Measurements from ENCODE around the gene TMEM154. TPM values are rescaled to one million over a fixed set of nuclear protein-coding genes. Genes with fewer than 3 reads are reported as not detected.

The TMEM154 gene
- total and polyA plus RNA-seq, 11 donors = 0.27 to 8.0 (median 1.6) TPM

DNA sequence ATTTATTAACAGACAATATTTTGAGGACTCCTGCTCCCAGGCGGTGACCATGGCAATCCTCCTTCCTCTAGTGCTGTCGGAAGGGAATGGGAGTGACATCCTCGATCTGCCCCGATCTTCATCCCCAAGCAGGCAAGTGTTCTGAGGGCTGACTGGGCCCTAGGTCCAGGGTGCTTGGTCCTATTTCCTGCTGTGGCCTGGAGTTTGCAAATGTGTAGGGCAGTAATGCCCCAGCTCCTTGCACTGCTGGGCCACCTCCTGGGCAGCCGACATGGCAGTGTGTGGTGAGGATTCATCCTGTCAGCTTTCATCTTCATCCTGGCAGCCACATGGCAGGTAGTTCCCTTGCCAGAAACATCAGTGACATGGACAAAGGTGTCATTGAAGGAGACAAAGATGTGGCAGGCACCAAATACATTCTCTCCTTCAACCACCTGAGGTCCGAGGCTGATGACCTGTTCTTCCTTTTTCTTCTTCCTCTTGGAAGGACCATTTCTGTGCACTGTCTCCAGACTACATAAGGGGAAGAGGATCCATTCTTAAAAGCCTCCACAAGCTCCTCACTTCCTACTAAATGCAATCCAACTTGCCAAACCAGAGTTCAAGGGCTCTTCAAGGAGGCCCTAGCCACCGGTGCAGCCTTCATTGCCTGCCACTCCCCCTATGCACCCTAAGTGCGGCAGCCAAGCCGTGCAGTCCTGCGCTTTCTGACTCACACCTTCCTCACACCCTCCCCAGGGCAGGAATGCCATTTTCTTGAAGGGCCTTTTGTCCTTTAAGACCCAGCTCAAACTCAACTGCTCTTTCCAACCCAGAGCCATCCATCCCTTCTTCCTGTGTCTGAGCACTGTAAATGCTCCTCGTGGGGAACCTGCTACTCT lies 65.7 kb downstream of the TMEM154 start:
- WGBS, 4 donors = 83 to 85% (median 84%) methylated on average over 11 of the region's 11 CpGs
- intact Hi-C loops (cut with DNase I) = no loop called here
- H3K27ac ChIP-seq = no peak overlapping the region
- TF ChIP-seq, protein P1, sequence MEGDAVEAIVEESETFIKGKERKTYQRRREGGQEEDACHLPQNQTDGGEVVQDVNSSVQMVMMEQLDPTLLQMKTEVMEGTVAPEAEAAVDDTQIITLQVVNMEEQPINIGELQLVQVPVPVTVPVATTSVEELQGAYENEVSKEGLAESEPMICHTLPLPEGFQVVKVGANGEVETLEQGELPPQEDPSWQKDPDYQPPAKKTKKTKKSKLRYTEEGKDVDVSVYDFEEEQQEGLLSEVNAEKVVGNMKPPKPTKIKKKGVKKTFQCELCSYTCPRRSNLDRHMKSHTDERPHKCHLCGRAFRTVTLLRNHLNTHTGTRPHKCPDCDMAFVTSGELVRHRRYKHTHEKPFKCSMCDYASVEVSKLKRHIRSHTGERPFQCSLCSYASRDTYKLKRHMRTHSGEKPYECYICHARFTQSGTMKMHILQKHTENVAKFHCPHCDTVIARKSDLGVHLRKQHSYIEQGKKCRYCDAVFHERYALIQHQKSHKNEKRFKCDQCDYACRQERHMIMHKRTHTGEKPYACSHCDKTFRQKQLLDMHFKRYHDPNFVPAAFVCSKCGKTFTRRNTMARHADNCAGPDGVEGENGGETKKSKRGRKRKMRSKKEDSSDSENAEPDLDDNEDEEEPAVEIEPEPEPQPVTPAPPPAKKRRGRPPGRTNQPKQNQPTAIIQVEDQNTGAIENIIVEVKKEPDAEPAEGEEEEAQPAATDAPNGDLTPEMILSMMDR (IDR thresholded peaks at IDR 0.05) = no peak
- TF ChIP-seq POLR2A (IDR thresholded peaks at IDR 0.05) = no peak
- no peak for DNase-seq
- no peak for ATAC-seq
- H3K4me3 ChIP-seq = no peak overlapping the region
- no peaks in the 10 kb centered on the region for H3K9me3 ChIP-seq
- no peaks in the 10 kb centered on the region for H3K36me3 ChIP-seq
- H3K4me1 ChIP-seq = no peaks in the 10 kb centered on the region
- H3K27me3 ChIP-seq = peaks cover 0 to 15% (median 0%) of the 10 kb centered on the region in 9 donors

- Histone ChIP-seq H3K4me3 (no peak overlapping the region), H3K4me1 (no peaks in the 10 kb centered on the region), H3K27me3 (peaks cover 0 to 15% (median 0%) of the 10 kb centered on the region in 9 donors), H3K27ac (no peak overlapping the region), H3K36me3 (no peaks in the 10 kb centered on the region), H3K9me3 (no peaks in the 10 kb centered on the region)
- TF ChIP-seq, protein P1 (IDR thresholded peaks at IDR 0.05) = no peak
- no peak for TF ChIP-seq POLR2A (IDR thresholded peaks at IDR 0.05)
- DNase-seq (no peak), ATAC-seq (no peak)
- WGBS, 4 donors = 52 to 64% (median 56%) methylated on average over 3 of the region's 3 CpGs
- intact Hi-C loops (cut with DNase I) = no loop called here
Observed at GRCh38 chr4:152613351-152613750, 66.4 kb downstream of the TMEM154 start.

- intact Hi-C loops (cut with DNase I) = no loop called here
- no peak for TF ChIP-seq POLR2A (IDR thresholded peaks at IDR 0.05)
- TF ChIP-seq, protein P1 (IDR thresholded peaks at IDR 0.05) = no peak
- no peaks in the 10 kb centered on the region for H3K36me3 ChIP-seq
- no peak for DNase-seq
- no peaks in the 10 kb centered on the region for H3K9me3 ChIP-seq
- no peak overlapping the region for H3K4me3 ChIP-seq
- H3K27me3 ChIP-seq = peaks cover 0 to 6% (median 0%) of the 10 kb centered on the region in 9 donors
- no peak overlapping the region for H3K27ac ChIP-seq
- H3K4me1 ChIP-seq = peaks cover 0 to 4% (median 0%) of the 10 kb centered on the region in 12 donors
- no peak for ATAC-seq
Observed at GRCh38 chr4:152610131-152610530, 69.7 kb downstream of the TMEM154 start.

GRCh38 chr4:152609481-152609880 lies 70.3 kb downstream of the TMEM154 start:
- ATAC-seq = no peak
- Histone ChIP-seq H3K9me3 (no peaks in the 10 kb centered on the region), H3K4me1 (peaks cover 0 to 4% (median 0%) of the 10 kb centered on the region in 12 donors), H3K27ac (no peak overlapping the region), H3K4me3 (no peak overlapping the region), H3K36me3 (no peaks in the 10 kb centered on the region), H3K27me3 (peaks cover 0 to 2% (median 0%) of the 10 kb centered on the region in 9 donors)
- no peak for DNase-seq
- intact Hi-C loops (cut with DNase I) = no loop called here
- 53 to 59% (median 56%) methylated on average over 4 of the region's 4 CpGs for WGBS, 4 donors
- no peak for TF ChIP-seq POLR2A (IDR thresholded peaks at IDR 0.05)
- TF ChIP-seq, protein P1 (IDR thresholded peaks at IDR 0.05) = no peak
